ENCODE results near the gene COL15A1.

DNA sequence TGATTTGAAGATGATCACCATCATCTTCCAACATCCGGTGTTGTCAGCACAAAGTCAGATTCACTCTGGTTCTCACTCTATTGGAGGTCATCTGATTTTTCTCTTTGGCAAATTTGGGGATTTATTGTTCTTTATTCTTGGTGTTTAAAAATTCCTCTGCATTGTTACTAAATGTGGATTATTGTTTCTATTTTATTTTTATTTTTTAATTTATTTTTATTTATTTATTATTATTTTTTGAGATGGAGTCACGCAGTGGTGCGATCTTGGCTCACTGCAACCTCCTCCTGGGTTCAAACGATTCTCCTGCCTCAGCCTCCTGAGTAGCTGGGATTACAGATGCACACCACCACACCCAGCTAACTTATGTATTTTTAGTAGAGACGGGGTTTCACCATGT is 88.3 kb downstream of the COL15A1 start:
- no peak for TF ChIP-seq CTCF (IDR thresholded peaks at IDR 0.05 in 8 of 11, conservative IDR thresholded peaks at IDR 0.05 in 3 of 11)
- no peak for TF ChIP-seq POLR2A (IDR thresholded peaks at IDR 0.05)
- TF ChIP-seq POLR2AphosphoS5 (IDR thresholded peaks at IDR 0.05): no peak

Measured in spleen (tissue), 7 donors.